Keratinocyte (primary cell): ENCODE measurements around the gene CDYL.

Experiments
- CTCF ChIP-seq, 3 experiments: IDR thresholded peaks in 1 of 3; conservative IDR thresholded peaks in 1 of 3; optimal IDR thresholded peaks in 1 of 3; 2 replicates in 2 of 3; 3 replicates in 1 of 3; pipeline versions ENCODE3 to v1.5.1; 2011; ENCODE audit warnings: low read length in 3 of 3, mild to moderate bottlenecking in 3 of 3, moderate library complexity in 2 of 3, control low read depth in 1 of 3, inconsistent platforms in 1 of 3; ENCODE audit not compliant: insufficient read depth in 2 of 3; ENCODE audit errors: extremely low read depth in 1 of 3
- EZH2 ChIP-seq: IDR thresholded peaks from one replicate; pipeline ENCODE4 v1.6.1; 2012; ENCODE audit warnings: inconsistent platforms, mild to moderate bottlenecking, low read length, moderate library complexity

DNA sequence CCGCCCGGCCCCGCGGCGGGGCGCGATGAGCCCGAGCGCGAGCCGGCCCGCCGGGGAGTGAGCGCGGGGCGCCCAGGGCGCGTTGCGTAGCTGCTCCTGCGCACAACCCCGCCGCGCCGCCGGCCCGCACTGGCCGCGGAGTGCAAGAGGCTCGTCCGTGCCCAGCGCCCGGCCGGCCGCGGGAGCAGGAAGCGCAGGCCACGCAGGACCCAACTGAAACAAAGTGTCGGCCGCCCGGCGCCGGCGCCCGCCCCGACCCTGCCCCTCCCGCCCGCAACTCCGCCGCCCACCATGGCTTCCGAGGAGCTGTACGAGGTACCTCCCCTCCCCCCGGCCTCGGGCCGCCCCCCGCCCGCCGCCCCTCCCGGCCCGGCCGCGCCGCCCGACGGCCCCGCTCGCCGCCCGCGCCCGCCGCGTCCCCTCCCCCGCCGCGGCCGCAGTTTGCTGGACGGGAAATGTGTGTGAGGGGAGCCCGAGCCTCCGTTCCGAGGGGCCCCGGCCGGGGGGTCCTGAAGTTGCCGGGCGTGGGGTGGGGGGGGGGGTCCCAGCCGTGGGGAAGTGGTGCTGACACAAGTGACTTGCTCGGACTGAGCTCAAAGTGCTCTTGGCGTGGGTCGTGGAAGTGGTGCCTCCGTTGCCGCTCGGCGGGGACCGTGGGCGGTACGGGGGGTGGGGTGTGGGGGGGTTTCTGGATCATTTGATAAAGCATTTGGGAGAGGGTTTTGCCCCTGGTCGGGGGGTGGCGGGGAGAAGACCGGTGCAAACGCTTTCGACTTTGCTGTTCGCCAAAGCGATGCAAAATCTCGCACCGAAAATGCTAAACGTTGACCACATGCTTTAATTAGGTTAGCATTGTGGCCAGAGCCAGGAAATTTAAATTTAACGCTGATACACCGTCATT, 539 bp downstream of the CDYL start:
- TF ChIP-seq CTCF (optimal IDR thresholded peaks at IDR 0.05 in 1 of 3, IDR thresholded peaks at IDR 0.05 in 1 of 3, conservative IDR thresholded peaks at IDR 0.05 in 1 of 3; ENCODE audit: extremely low read depth in 1 of 3, insufficient read depth in 2 of 3, low read length in 3 of 3) = no peak
- no peak for TF ChIP-seq EZH2
